GM21619 (cell line): ENCODE results near the gene TPT1.
"Not testable (repeated sequence)": the region's sequence is repeated elsewhere in the genome, so short reads cannot be mapped to it uniquely, and the experiment has no call there.

ENCODE experiments used
- ATAC-seq: cut with Tn5 transposase; IDR thresholded peaks from one replicate; pipeline ENCODE4 v1.9.1; 2021; ENCODE audit not compliant: unreplicated experiment

Gene TPT1

GRCh38 chr13:45306966-45307365 lies 34.0 kb downstream of the TPT1 start:
- ATAC-seq, result no peak

GRCh38 chr13:45305079-45305478 lies 35.9 kb downstream of the TPT1 start:
- ATAC-seq, result no peak

- no peak for ATAC-seq
These were observed 37.1 kb downstream of the TPT1 start for GRCh38 chr13:45303866-45304265.

GRCh38 chr13:45303026-45303425 lies 38.0 kb downstream of the TPT1 start:
- ATAC-seq, result no peak

- no peak for ATAC-seq
These were observed 38.5 kb downstream of the TPT1 start for GRCh38 chr13:45302507-45302906.

- ATAC-seq, result no peak
These were observed 39.7 kb downstream of the TPT1 start for GRCh38 chr13:45301263-45301662.

GRCh38 chr13:45300190-45300985 lies 40.6 kb downstream of the TPT1 start:
- no peak for ATAC-seq

- no peak for ATAC-seq
These were observed 41.8 kb downstream of the TPT1 start for GRCh38 chr13:45299194-45299593.

GRCh38 chr13:45298550-45298949 lies 42.4 kb downstream of the TPT1 start:
- not testable (repeated sequence) for ATAC-seq

GRCh38 chr13:45298206-45298505 lies 42.8 kb downstream of the TPT1 start:
- no peak for ATAC-seq

GRCh38 chr13:45297456-45298205 lies 43.4 kb downstream of the TPT1 start:
- no peak for ATAC-seq

- no peak for ATAC-seq
These were observed 44.7 kb downstream of the TPT1 start for GRCh38 chr13:45296259-45296658.

- ATAC-seq, result no peak
These were observed 45.4 kb downstream of the TPT1 start for GRCh38 chr13:45295536-45295935.

GRCh38 chr13:45292176-45292575 lies 48.8 kb downstream of the TPT1 start:
- ATAC-seq, result no peak

- ATAC-seq, result no peak
These were observed 50.9 kb downstream of the TPT1 start for GRCh38 chr13:45289936-45290563.
